NCI-H1092 (cell line): ENCODE results near the gene ZNF532.

ENCODE experiments used
- DNase-seq: peaks from one replicate; lab custom pipeline; 2025; lab: John Stamatoyannopoulos, UW

ZNF532 gene

GRCh38 chr18:58867281-58867961 lies 2.7 kb downstream of the ZNF532 start:
- DNase-seq = no peak

GRCh38 chr18:58868440-58868839 lies 3.8 kb downstream of the ZNF532 start:
- DNase-seq = no peak

- DNase-seq = no peak
Measured at GRCh38 chr18:58870130-58870529, 5.5 kb downstream of the ZNF532 start.

- no peak for DNase-seq
Measured at GRCh38 chr18:58870621-58871020, 5.9 kb downstream of the ZNF532 start.

- DNase-seq = no peak
Measured at GRCh38 chr18:58871514-58872420, 7.1 kb downstream of the ZNF532 start.

GRCh38 chr18:58878640-58879039 lies 14.0 kb downstream of the ZNF532 start:
- no peak for DNase-seq

GRCh38 chr18:58881477-58881876 lies 16.8 kb downstream of the ZNF532 start:
- no peak for DNase-seq

GRCh38 chr18:58882044-58882443 lies 17.4 kb downstream of the ZNF532 start:
- no peak for DNase-seq

GRCh38 chr18:58882686-58883085 lies 18.0 kb downstream of the ZNF532 start:
- no peak for DNase-seq

- DNase-seq = no peak
Measured at GRCh38 chr18:58884680-58885079, 20.0 kb downstream of the ZNF532 start.

- no peak for DNase-seq
Measured at GRCh38 chr18:58886431-58886830, 21.8 kb downstream of the ZNF532 start.

- DNase-seq = no peak
Measured at GRCh38 chr18:58886864-58887612, 22.4 kb downstream of the ZNF532 start.

- no peak for DNase-seq
Measured at GRCh38 chr18:58887613-58887963, 22.9 kb downstream of the ZNF532 start.

- DNase-seq = no peak
Measured at GRCh38 chr18:58891776-58892175, 27.1 kb downstream of the ZNF532 start.

- DNase-seq = no peak
Measured at GRCh38 chr18:58892488-58892887, 27.8 kb downstream of the ZNF532 start.

GRCh38 chr18:58893388-58894099 lies 28.9 kb downstream of the ZNF532 start:
- no peak for DNase-seq

- DNase-seq = no peak
Measured at GRCh38 chr18:58894930-58895329, 30.3 kb downstream of the ZNF532 start.

GRCh38 chr18:58895385-58895784 lies 30.7 kb downstream of the ZNF532 start:
- DNase-seq = no peak

- no peak for DNase-seq
Measured at GRCh38 chr18:58896268-58896667, 31.6 kb downstream of the ZNF532 start.

GRCh38 chr18:58896734-58897508 lies 32.2 kb downstream of the ZNF532 start:
- DNase-seq = no peak
